OCI-LY7 (cell line): ENCODE results near the gene DBF4B. TPM values are rescaled to one million over a fixed set of nuclear protein-coding genes. Genes with fewer than 3 reads are reported as not detected.
A peak's percentile ranks its signal among the peaks of the same experiment; 100 is the strongest.

ENCODE experiments used
- BruUV-seq: library from RNA; stranded (reverse); fragments of 400-500 nt; replicated peaks from 2 replicates; lab custom pipeline; 2021; lab: Mats Ljungman, UMichigan
- CTCF ChIA-PET: fragments of 300-600 bp; sonication (Branson Sonifier 250); formaldehyde crosslinking; loops from one replicate; lab custom pipeline; 2022; ENCODE audit warnings: antibody characterized with exemption; ENCODE audit not compliant: unreplicated experiment; lab: Charles Lee
- POLR2A ChIA-PET: fragments of 300-600 bp; sonication (Branson Sonifier 250); formaldehyde crosslinking; loops from one replicate; lab custom pipeline; 2022; ENCODE audit warnings: antibody characterized with exemption; lab: Charles Lee
- DNase-seq: peaks from one replicate; pipeline ENCODE4 v3.0.0-alpha.2; 2015; ENCODE audit warnings: low spot score
- H2AFZ ChIP-seq: fragments of 200-600 bp; sonication (generic), shearing (Covaris generic); 2 replicates; pipeline ENCODE4 v1.6.1; 2014; ENCODE audit warnings: mild to moderate bottlenecking, antibody characterized with exemption, low read length, moderate library complexity
- H3K27ac ChIP-seq: fragments of 200-600 bp; sonication (generic); 2 replicates; pipeline ENCODE4 v1.5.1; 2014; ENCODE audit warnings: mixed run types, low read depth, mild to moderate bottlenecking, moderate library complexity, low read length, inconsistent platforms; ENCODE audit not compliant: poor library complexity, severe bottlenecking
- H3K36me3 ChIP-seq: fragments of 200-600 bp; sonication (generic); 2 replicates; pipeline ENCODE4 v1.6.1; 2014; ENCODE audit warnings: mild to moderate bottlenecking, antibody characterized with exemption, low read length, moderate library complexity, mixed read lengths; ENCODE audit not compliant: insufficient read depth
- H3K4me1 ChIP-seq: fragments of 200-600 bp; sonication (generic); 2 replicates; pipeline ENCODE4 v1.5.1; 2014; ENCODE audit warnings: mild to moderate bottlenecking, low read length; ENCODE audit not compliant: insufficient read depth, poor library complexity, severe bottlenecking
- H3K4me2 ChIP-seq: fragments of 200-600 bp; sonication (generic); 2 replicates; pipeline ENCODE4 v1.6.1; 2014; ENCODE audit warnings: mild to moderate bottlenecking, low read length
- H3K4me3 ChIP-seq: fragments of 200-600 bp; sonication (generic); 2 replicates; pipeline ENCODE4 v1.5.1; 2014; ENCODE audit warnings: mild to moderate bottlenecking, low read depth, low read length; ENCODE audit not compliant: poor library complexity, severe bottlenecking
- H3K79me2 ChIP-seq: fragments of 200-600 bp; sonication (generic); 2 replicates; pipeline ENCODE4 v1.6.1; 2016; ENCODE audit warnings: low read depth, mild to moderate bottlenecking, low read length, moderate library complexity, mixed read lengths; ENCODE audit not compliant: insufficient read depth
- H3K9me2 ChIP-seq: fragments of 200-600 bp; sonication (generic); 2 replicates; pipeline ENCODE4 v1.6.1; 2016; ENCODE audit warnings: mild to moderate bottlenecking, low read length, mixed read lengths; ENCODE audit not compliant: insufficient read depth
- H3K9me3 ChIP-seq: fragments of 200-600 bp; sonication (generic); 2 replicates; pipeline ENCODE4 v1.6.1; 2014; ENCODE audit warnings: mild to moderate bottlenecking, mixed run types, low read length, mixed read lengths
- H4K20me1 ChIP-seq: fragments of 200-600 bp; sonication (generic); 2 replicates; pipeline ENCODE4 v1.6.1; 2014; ENCODE audit warnings: mild to moderate bottlenecking, antibody characterized with exemption, low read length, moderate library complexity, mixed read lengths; ENCODE audit not compliant: insufficient read depth
- CTCF ChIP-seq: fragments of 200-600 bp; sonication (generic); conservative IDR thresholded peaks from 2 replicates; pipeline ENCODE4 v1.5.1; 2014; ENCODE audit warnings: mild to moderate bottlenecking, antibody characterized with exemption, low read length, moderate library complexity, mixed read lengths
- EZH2phosphoT487 ChIP-seq: fragments of 200-600 bp; sonication (generic); IDR thresholded peaks from 2 replicates; pipeline ENCODE4 v1.6.1; 2018; ENCODE audit warnings: low read depth, borderline replicate concordance, mild to moderate bottlenecking, mixed run types, antibody characterized with exemption, low read length, moderate library complexity, mixed read lengths
- intact Hi-C: fragments of 100-400 bp; cut with micrococcal nuclease; formaldehyde crosslinking; loops from one replicate; pipeline ENCODE4 v1.10.0; 2022; ENCODE audit not compliant: unreplicated experiment
- total RNA-seq, 2 experiments: library from RNA; depleted of rRNA in 1 of 2; stranded (reverse); fragments of >200 nt in 1 of 2; shearing (Covaris generic) in 1 of 2; gene quantifications; 2 replicates each; pipeline ENCODE4 v1.2.3, GENCODE V29; 2014 to 2022

Gene DBF4B
- total RNA-seq, 2 experiments from 2014 or later = 18.1 to 45.8 TPM

DNA sequence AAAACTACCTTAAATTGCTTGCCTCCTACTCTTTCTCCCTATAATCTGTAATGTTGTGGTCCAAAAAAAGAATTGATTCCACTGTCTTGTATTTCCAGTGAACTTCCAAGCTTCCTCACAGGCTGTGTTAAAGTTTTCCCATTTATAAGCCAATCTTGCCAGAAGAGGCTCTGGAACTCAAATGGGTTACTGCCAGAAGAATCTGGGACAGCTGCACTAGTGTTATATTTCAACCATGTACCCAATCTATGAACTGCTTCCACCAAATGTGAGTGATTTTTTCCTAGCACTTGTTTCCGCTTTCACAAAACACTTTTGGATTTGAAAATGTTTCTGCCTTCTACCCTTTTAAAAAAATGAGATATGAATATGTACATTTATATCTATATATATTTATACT lies 20.7 kb upstream of the DBF4B start:
- peaks cover 21% of the 10 kb centered on the region for H3K4me1 ChIP-seq
- intact Hi-C loops = no loop called here
- H2AFZ ChIP-seq = no peak overlapping the region
- peaks cover 17% of the 10 kb centered on the region; the same call in 1 of the 2 replicates for H3K36me3 ChIP-seq
- H3K79me2 ChIP-seq = peaks cover 19% of the 10 kb centered on the region; the same call in 1 of the 2 replicates
- ChIA-PET CTCF (no interaction called here), POLR2A (interaction anchor here (0.5 to 1.7 kb wide), 3 partner anchors 17 to 692 kb away, joined by 3 to 7 read pairs (median 3); no protein-coding TSS in a partner anchor)
- no peak overlapping the region for H3K4me2 ChIP-seq
- H4K20me1 ChIP-seq = no peaks in the 10 kb centered on the region
- no peaks in the 10 kb centered on the region for H3K9me3 ChIP-seq
- H3K4me3 ChIP-seq = no peak overlapping the region
- H3K27ac ChIP-seq = no peak overlapping the region
- BruUV-seq = no TSS peak
- H3K9me2 ChIP-seq = no peaks in the 10 kb centered on the region
- no peak for DNase-seq
- TF ChIP-seq CTCF (no peak), EZH2phosphoT487 (no peak)

- Histone ChIP-seq H3K9me3 (no peaks in the 10 kb centered on the region), H3K79me2 (peaks cover 19% of the 10 kb centered on the region; the same call in 1 of the 2 replicates), H3K9me2 (no peaks in the 10 kb centered on the region), H3K4me2 (peak overlapping the region; percentile 78), H3K27ac (no peak overlapping the region), H2AFZ (no peak overlapping the region), H3K36me3 (peaks cover 13% of the 10 kb centered on the region; the same call in 1 of the 2 replicates), H4K20me1 (no peaks in the 10 kb centered on the region), H3K4me3 (peak overlapping the region; percentile 91), H3K4me1 (peaks cover 21% of the 10 kb centered on the region)
- ChIA-PET CTCF (no interaction called here), POLR2A (interaction anchor here (1.1 to 1.7 kb wide), 3 partner anchors 18 to 32 kb away, joined by 3 to 7 read pairs (median 4); partner anchors contain the start of genes DBF4B and MEIOC)
- no peak for DNase-seq
- intact Hi-C loops = no loop called here
- no TSS peak for BruUV-seq
- TF ChIP-seq CTCF = no peak
- no peak for TF ChIP-seq EZH2phosphoT487
Observed at GRCh38 chr17:44688200-44688599, 20.3 kb upstream of the DBF4B start.
